Endothelial cell of umbilical vein (primary cell): ENCODE data around the gene IGHMBP2. TPM values are rescaled to one million over a fixed set of nuclear protein-coding genes. Genes with fewer than 3 reads are reported as not detected.

ENCODE experiments used
- BruUV-seq: library from RNA; stranded (reverse); fragments of 400-500 nt; replicated peaks from 2 replicates; lab custom pipeline; 2021; lab: Mats Ljungman, UMichigan
- CTCF ChIA-PET: fragments of 300-600, 350-600 bp; sonication (Branson Sonifier 250); formaldehyde crosslinking; loops from one replicate; lab custom pipeline; 2021; ENCODE audit warnings: antibody characterized with exemption, inconsistent platforms; lab: Charles Lee
- POLR2A ChIA-PET: fragments of 300-600, 350-600 bp; sonication (Branson Sonifier 250); formaldehyde crosslinking; loops from one replicate; lab custom pipeline; 2021; ENCODE audit warnings: antibody characterized with exemption, inconsistent platforms; lab: Charles Lee
- DNase-seq: peaks from one replicate; pipeline ENCODE4 v3.0.0-alpha.2; 2011; ENCODE audit warnings: low read depth, low spot score
- FAIRE-seq: peaks from 2 replicates; lab custom pipeline; 2011; peaks lifted over from hg19 to GRCh38; lab: Jason Lieb, UNC
- H2AFZ ChIP-seq: 2 replicates; pipeline ENCODE4 v1.6.0; 2012; ENCODE audit warnings: low read depth, low read length, control low read depth, inconsistent platforms
- H3K27ac ChIP-seq: 2 replicates; pipeline ENCODE4 v1.5.1; 2011; ENCODE audit warnings: low read depth, mild to moderate bottlenecking, control low read depth, low read length, moderate library complexity; ENCODE audit not compliant: insufficient read depth
- H3K27me3 ChIP-seq, 2 experiments: 2 replicates each; pipeline versions ENCODE4 v1.6.0 to v1.6.1; 2011; ENCODE audit warnings: low read length in 2 of 2, mixed read lengths in 1 of 2; ENCODE audit not compliant: control insufficient read depth in 2 of 2, insufficient read depth in 2 of 2
- H3K36me3 ChIP-seq, 2 experiments: 2 replicates in 1 of 2; 3 replicates in 1 of 2; pipeline ENCODE4 v1.5.1; 2011; ENCODE audit warnings: low read length in 2 of 2, mild to moderate bottlenecking in 1 of 2, moderate library complexity in 1 of 2; ENCODE audit not compliant: control insufficient read depth in 2 of 2, insufficient read depth in 2 of 2; ENCODE audit errors: extremely low read depth in 1 of 2
- H3K4me1 ChIP-seq: 3 replicates; pipeline ENCODE4 v1.5.1; 2011; ENCODE audit warnings: mild to moderate bottlenecking, low read length; ENCODE audit not compliant: control insufficient read depth, insufficient read depth; ENCODE audit errors: extremely low read depth
- H3K4me2 ChIP-seq: 2 replicates; pipeline ENCODE4 v1.6.1; 2011; ENCODE audit warnings: low read length, control low read depth, mixed read lengths; ENCODE audit not compliant: insufficient read depth
- H3K4me3 ChIP-seq, 3 experiments: fragments of 200-600 bp in 1 of 3; sonication (generic), shearing (Covaris generic) in 1 of 3; replicated peaks in 1 of 3; 2 replicates each; pipeline ENCODE4 v1.5.1; 2011 to 2016; ENCODE audit warnings: control low read depth in 3 of 3, low read length in 3 of 3, mild to moderate bottlenecking in 2 of 3, inconsistent platforms in 1 of 3, low read depth in 1 of 3, moderate library complexity in 1 of 3; ENCODE audit not compliant: insufficient read depth in 1 of 3
- H3K79me2 ChIP-seq: 2 replicates; pipeline ENCODE4 v1.6.0; 2012; ENCODE audit warnings: low read length, inconsistent platforms; ENCODE audit not compliant: control insufficient read depth, insufficient read depth
- H3K9ac ChIP-seq: replicated peaks from 2 replicates; pipeline ENCODE3; 2011; ENCODE audit warnings: low read length, control low read depth; ENCODE audit not compliant: insufficient read depth; ENCODE audit errors: extremely low read depth
- H3K9me1 ChIP-seq: replicated peaks from 3 replicates; pipeline ENCODE4 v1.6.0; 2011; ENCODE audit warnings: mild to moderate bottlenecking, low read length; ENCODE audit not compliant: control insufficient read depth, insufficient read depth; ENCODE audit errors: extremely low read depth
- H3K9me3 ChIP-seq: replicated peaks from 2 replicates; pipeline ENCODE4 v1.5.1; 2012; ENCODE audit warnings: low read length, inconsistent platforms; ENCODE audit not compliant: control insufficient read depth, insufficient read depth
- H4K20me1 ChIP-seq: replicated peaks from 2 replicates; pipeline ENCODE3; 2011; ENCODE audit warnings: mild to moderate bottlenecking, low read length; ENCODE audit not compliant: control insufficient read depth, insufficient read depth; ENCODE audit errors: extremely low read depth
- JUN ChIP-seq: IDR thresholded peaks from 2 replicates; pipeline ENCODE4 v1.6.1; 2011; ENCODE audit warnings: borderline replicate concordance, low read depth; ENCODE audit not compliant: insufficient read length, insufficient read depth
- POLR2A ChIP-seq: IDR thresholded peaks from 2 replicates; pipeline ENCODE4 v1.6.1; 2012; ENCODE audit warnings: low read depth, mild to moderate bottlenecking, control low read depth, low read length
- POLR2AphosphoS5 ChIP-seq: IDR thresholded peaks from 2 replicates; pipeline ENCODE4 v1.6.1; 2012; ENCODE audit warnings: low read depth, mild to moderate bottlenecking, control low read depth, low read length, moderate library complexity; ENCODE audit not compliant: insufficient read depth
- dilution Hi-C: fragments of 300-500 bp; cut with MboI; formaldehyde crosslinking; loops from one replicate; pipeline ENCODE4 v1.15.0; 2019; ENCODE audit warnings: low sequenced_read_pairs; ENCODE audit not compliant: extremely low pct_ligation_motif_present
- intact Hi-C: fragments of 100-400 bp; cut with micrococcal nuclease; formaldehyde crosslinking; loops from one replicate; pipeline ENCODE4 v1.10.0; 2022
- polyA plus RNA-seq, 4 experiments: library from polyadenylated mRNA; depleted of rRNA in 3 of 4; stranded (reverse) in 3 of 4; unstranded in 1 of 4; fragments of >200 nt; gene quantifications; 2 replicates each; pipeline versions ENCODE4 v1.2.1 to v1.2.3, GENCODE V29; 2011 to 2012; ENCODE audit warnings: missing spikeins in 1 of 4
- total RNA-seq: library from RNA; stranded (reverse); gene quantifications from 2 replicates; pipeline ENCODE4 v1.2.3, GENCODE V29; 2021
- TF ChIP-seq, protein P1 (sequence below), 2 donors: IDR thresholded peaks; 1 replicate in 1 of 2; 2 replicates in 1 of 2; pipeline ENCODE4 v1.5.1; 2011; ENCODE audit warnings: low read length in 2 of 2, mild to moderate bottlenecking in 2 of 2, moderate library complexity in 2 of 2, control low read depth in 1 of 2, inconsistent platforms in 1 of 2, low read depth in 1 of 2; ENCODE audit not compliant: insufficient read depth in 1 of 2; ENCODE audit errors: extremely low read depth in 1 of 2

The IGHMBP2 gene
- total and polyA plus RNA-seq, 2 donors (not counting 3 experiments of a cell fraction or from before 2014, with no cell fraction given) = 10.9 to 25.1 TPM

DNA sequence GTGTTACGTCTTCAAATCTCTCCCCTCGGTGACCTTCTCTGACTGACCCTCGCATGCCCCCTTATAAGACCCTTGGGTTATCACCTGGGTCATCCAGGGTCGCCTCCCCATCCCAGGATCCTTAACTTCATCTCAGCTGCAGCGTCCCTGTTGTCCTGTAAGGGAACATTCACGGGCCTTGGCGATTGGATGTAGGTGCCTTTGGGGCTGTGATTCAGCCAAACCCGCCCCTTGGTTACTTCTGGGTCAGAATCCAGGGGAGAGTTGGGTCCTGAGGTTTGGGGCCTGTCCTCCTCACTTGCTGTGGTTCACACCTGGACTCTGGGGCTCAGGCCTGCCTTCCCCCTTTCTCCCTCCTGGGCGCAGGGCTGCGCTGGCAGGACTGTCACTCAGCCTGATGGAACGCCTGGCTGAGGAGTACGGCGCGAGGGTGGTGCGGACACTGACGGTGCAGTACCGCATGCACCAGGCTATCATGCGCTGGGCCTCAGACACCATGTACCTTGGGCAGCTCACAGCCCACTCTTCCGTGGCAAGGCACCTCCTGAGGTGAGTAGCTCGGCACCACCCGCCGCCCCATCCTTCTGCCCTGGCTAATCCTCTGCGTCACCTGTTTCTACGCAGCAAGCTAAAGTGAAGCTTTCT lies 29.4 kb downstream of the IGHMBP2 start:
- ChIA-PET POLR2A (no interaction called here), CTCF (interaction anchor here (0.7 kb wide), 1 partner anchor 50 kb away, joined by 3 read pairs; no protein-coding TSS in a partner anchor)
- FAIRE-seq = no peak

DNA sequence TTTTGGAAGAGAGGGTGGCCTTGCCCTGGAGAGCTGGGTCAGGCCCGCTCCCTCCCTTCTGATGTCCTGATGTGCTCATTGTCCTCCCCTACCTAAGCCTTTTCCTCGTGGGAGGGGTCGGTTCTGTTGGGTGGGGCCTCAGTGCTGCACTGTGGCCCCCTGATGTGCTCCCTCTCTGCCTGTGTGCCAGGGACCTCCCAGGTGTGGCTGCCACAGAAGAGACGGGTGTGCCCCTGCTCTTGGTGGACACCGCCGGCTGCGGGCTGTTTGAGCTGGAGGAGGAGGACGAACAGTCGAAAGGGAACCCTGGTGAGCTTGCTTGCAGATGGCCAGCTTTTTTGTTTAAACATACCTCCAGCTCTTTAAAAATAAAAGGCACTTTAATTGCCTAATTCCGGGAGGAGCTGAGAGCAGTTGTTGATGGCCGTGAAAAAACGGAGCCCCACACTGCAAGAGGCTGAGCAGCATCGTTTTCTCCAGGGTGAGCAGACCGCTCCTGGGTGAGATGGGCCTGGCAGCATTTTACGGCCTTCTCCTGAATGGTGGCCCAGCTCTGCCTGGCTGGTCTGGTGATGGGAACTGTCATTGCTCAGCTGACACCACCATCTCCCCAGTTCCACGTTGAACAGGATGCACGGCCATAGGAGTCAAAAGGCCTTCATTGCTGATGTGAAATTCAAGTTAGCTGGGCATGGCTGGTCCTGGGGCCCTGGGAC lies 30.1 kb downstream of the IGHMBP2 start:
- no peak for FAIRE-seq

More for the DNA sequence above, 29.4 kb downstream of the IGHMBP2 start:
- H3K4me1 ChIP-seq = no peaks in the 10 kb centered on the region
- DNase-seq = no peak
- intact Hi-C loops = no loop called here
- no peak overlapping the region for H2AFZ ChIP-seq
- H3K27me3 ChIP-seq = no peaks in the 10 kb centered on the region
- no peak overlapping the region for H3K9ac ChIP-seq
- H3K9me1 ChIP-seq = no peaks in the 10 kb centered on the region
- no TSS peak for BruUV-seq
- dilution Hi-C loops = no loop called here
- no peaks in the 10 kb centered on the region for H3K79me2 ChIP-seq
- no peak for TF ChIP-seq JUN
- H3K4me2 ChIP-seq = no peak overlapping the region
- peaks cover 0 to 53% of the 10 kb centered on the region in 2 experiments for H3K36me3 ChIP-seq
- no peaks in the 10 kb centered on the region for H4K20me1 ChIP-seq
- no peak overlapping the region for H3K4me3 ChIP-seq
- no peak overlapping the region for H3K27ac ChIP-seq
- no peaks in the 10 kb centered on the region for H3K9me3 ChIP-seq

More for the DNA sequence above, 30.1 kb downstream of the IGHMBP2 start:
- H4K20me1 ChIP-seq = no peaks in the 10 kb centered on the region
- dilution Hi-C loops (no loop called here), intact Hi-C loops (no loop called here)
- no peaks in the 10 kb centered on the region for H3K27me3 ChIP-seq
- no peak overlapping the region for H2AFZ ChIP-seq
- no peaks in the 10 kb centered on the region for H3K9me3 ChIP-seq
- H3K9ac ChIP-seq = no peak overlapping the region
- H3K4me3 ChIP-seq = no peak overlapping the region
- BruUV-seq = no TSS peak
- no peak overlapping the region for H3K4me2 ChIP-seq
- no peaks in the 10 kb centered on the region for H3K9me1 ChIP-seq
- TF ChIP-seq POLR2A (no peak), POLR2AphosphoS5 (no peak)
- TF ChIP-seq, protein P1, sequence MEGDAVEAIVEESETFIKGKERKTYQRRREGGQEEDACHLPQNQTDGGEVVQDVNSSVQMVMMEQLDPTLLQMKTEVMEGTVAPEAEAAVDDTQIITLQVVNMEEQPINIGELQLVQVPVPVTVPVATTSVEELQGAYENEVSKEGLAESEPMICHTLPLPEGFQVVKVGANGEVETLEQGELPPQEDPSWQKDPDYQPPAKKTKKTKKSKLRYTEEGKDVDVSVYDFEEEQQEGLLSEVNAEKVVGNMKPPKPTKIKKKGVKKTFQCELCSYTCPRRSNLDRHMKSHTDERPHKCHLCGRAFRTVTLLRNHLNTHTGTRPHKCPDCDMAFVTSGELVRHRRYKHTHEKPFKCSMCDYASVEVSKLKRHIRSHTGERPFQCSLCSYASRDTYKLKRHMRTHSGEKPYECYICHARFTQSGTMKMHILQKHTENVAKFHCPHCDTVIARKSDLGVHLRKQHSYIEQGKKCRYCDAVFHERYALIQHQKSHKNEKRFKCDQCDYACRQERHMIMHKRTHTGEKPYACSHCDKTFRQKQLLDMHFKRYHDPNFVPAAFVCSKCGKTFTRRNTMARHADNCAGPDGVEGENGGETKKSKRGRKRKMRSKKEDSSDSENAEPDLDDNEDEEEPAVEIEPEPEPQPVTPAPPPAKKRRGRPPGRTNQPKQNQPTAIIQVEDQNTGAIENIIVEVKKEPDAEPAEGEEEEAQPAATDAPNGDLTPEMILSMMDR (IDR thresholded peaks at IDR 0.05; ENCODE audit: extremely low read depth in 1 of 2, insufficient read depth in 1 of 2, low read depth in 1 of 2, low read length in 2 of 2) = no peak
- H3K4me1 ChIP-seq = no peaks in the 10 kb centered on the region
- no peaks in the 10 kb centered on the region for H3K79me2 ChIP-seq
- H3K36me3 ChIP-seq = peaks cover 0 to 55% of the 10 kb centered on the region in 2 experiments
- POLR2A ChIA-PET = no interaction called here
- CTCF ChIA-PET = interaction anchor here (0.7 to 1.4 kb wide), 2 partner anchors 49 to 110 kb away, joined by 3 read pairs; no protein-coding TSS in a partner anchor
- no peak for DNase-seq
- no peak overlapping the region for H3K27ac ChIP-seq
